Measurements from ENCODE around the gene CEMIP. TPM values are rescaled to one million over a fixed set of nuclear protein-coding genes. Genes with fewer than 3 reads are reported as not detected.

The CEMIP gene
- total RNA-seq, 3 donors from 2014 or later = under 0.01 to 0.66 (median 0.59) TPM

- TF ChIP-seq POLR2AphosphoS5 (IDR thresholded peaks at IDR 0.05) (no peak), CTCF (IDR thresholded peaks at IDR 0.05) (no peak), POLR2A (IDR thresholded peaks at IDR 0.05) (no peak)
- Histone ChIP-seq H3K27ac (no peak overlapping the region), H3K4me3 (no peak overlapping the region), H3K27me3 (no peaks in the 10 kb centered on the region), H3K4me1 (no peaks in the 10 kb centered on the region), H3K36me3 (peaks cover 4% of the 10 kb centered on the region), H3K9me3 (peaks cover 0 to 7% of the 10 kb centered on the region in 2 donors)
- intact Hi-C loops (cut with DNase I; ENCODE audit: low total_unique reads) = no loop called here
- DNase-seq (ENCODE audit: low spot score in 2 of 2) = no peak
Observed at GRCh38 chr15:80913541-80913940, 134.4 kb downstream of the CEMIP start.

- DNase-seq (ENCODE audit: low spot score in 2 of 2) = no peak
- no peaks in the 10 kb centered on the region for H3K36me3 ChIP-seq
- H3K9me3 ChIP-seq = no peaks in the 10 kb centered on the region
- H3K27me3 ChIP-seq = no peaks in the 10 kb centered on the region
- H3K4me3 ChIP-seq = no peak overlapping the region
- H3K4me1 ChIP-seq = no peaks in the 10 kb centered on the region
- H3K27ac ChIP-seq = no peak overlapping the region
- TF ChIP-seq POLR2A (IDR thresholded peaks at IDR 0.05) (no peak), CTCF (IDR thresholded peaks at IDR 0.05) (no peak), POLR2AphosphoS5 (IDR thresholded peaks at IDR 0.05) (no peak)
- intact Hi-C loops (cut with DNase I; ENCODE audit: low total_unique reads) = no loop called here
Observed at GRCh38 chr15:80915472-80915871, 136.3 kb downstream of the CEMIP start.

- no peak for TF ChIP-seq POLR2AphosphoS5 (IDR thresholded peaks at IDR 0.05)
- no peak for TF ChIP-seq CTCF (IDR thresholded peaks at IDR 0.05)
- TF ChIP-seq POLR2A (IDR thresholded peaks at IDR 0.05) = no peak
- no peak for DNase-seq (ENCODE audit: low spot score in 2 of 2)
Observed at GRCh38 chr15:80916056-80916455, 136.9 kb downstream of the CEMIP start.

GRCh38 chr15:80918196-80918783 lies 139.1 kb downstream of the CEMIP start:
- Histone ChIP-seq H3K27ac (no peak overlapping the region), H3K9me3 (no peaks in the 10 kb centered on the region), H3K4me1 (no peaks in the 10 kb centered on the region), H3K4me3 (no peak overlapping the region), H3K36me3 (no peaks in the 10 kb centered on the region), H3K27me3 (no peaks in the 10 kb centered on the region)
- TF ChIP-seq POLR2AphosphoS5 (IDR thresholded peaks at IDR 0.05) (no peak), POLR2A (IDR thresholded peaks at IDR 0.05) (no peak), CTCF (IDR thresholded peaks at IDR 0.05) (no peak)
- intact Hi-C loops (cut with DNase I; ENCODE audit: low total_unique reads) = no loop called here
- no peak for DNase-seq (ENCODE audit: low spot score in 2 of 2)

More at GRCh38 chr15:80916056-80916455, 136.9 kb downstream of the CEMIP start:
- Histone ChIP-seq H3K27me3 (no peaks in the 10 kb centered on the region), H3K27ac (no peak overlapping the region), H3K4me1 (no peaks in the 10 kb centered on the region), H3K9me3 (no peaks in the 10 kb centered on the region), H3K4me3 (no peak overlapping the region), H3K36me3 (no peaks in the 10 kb centered on the region)
- intact Hi-C loops (cut with DNase I; ENCODE audit: low total_unique reads) = no loop called here

- Histone ChIP-seq H3K4me1 (no peaks in the 10 kb centered on the region), H3K36me3 (no peaks in the 10 kb centered on the region), H3K9me3 (no peaks in the 10 kb centered on the region), H3K4me3 (no peak overlapping the region), H3K27ac (no peak overlapping the region), H3K27me3 (no peaks in the 10 kb centered on the region)
- DNase-seq (ENCODE audit: low spot score in 2 of 2) = no peak
- intact Hi-C loops (cut with DNase I; ENCODE audit: low total_unique reads) = no loop called here
- TF ChIP-seq POLR2A (IDR thresholded peaks at IDR 0.05) = no peak
- TF ChIP-seq POLR2AphosphoS5 (IDR thresholded peaks at IDR 0.05) = no peak
- no peak for TF ChIP-seq CTCF (IDR thresholded peaks at IDR 0.05)
Observed at GRCh38 chr15:80920271-80920699, 141.1 kb downstream of the CEMIP start.

Data from breast epithelium (tissue), 4 donors.